Mucosa of stomach (tissue), 1 donor: ENCODE results near the gene PDE6G.

Experiments
- H3K27me3 ChIP-seq: one replicate; pipeline ENCODE4 v1.7.0; 2013; ENCODE audit warnings: mild to moderate bottlenecking, low read length; ENCODE audit not compliant: control insufficient read depth, insufficient read depth
- H3K36me3 ChIP-seq: one replicate; pipeline ENCODE4 v1.7.0; 2013; ENCODE audit warnings: low read length; ENCODE audit not compliant: control insufficient read depth, insufficient read depth
- H3K4me1 ChIP-seq: one replicate; pipeline ENCODE4 v1.7.0; 2013; ENCODE audit warnings: mild to moderate bottlenecking, low read length; ENCODE audit not compliant: control insufficient read depth, insufficient read depth
- H3K4me3 ChIP-seq: one replicate; pipeline ENCODE4 v1.7.0; 2013; ENCODE audit warnings: low read length
- H3K9ac ChIP-seq: one replicate; pipeline ENCODE4 v1.7.0; 2013; ENCODE audit warnings: mild to moderate bottlenecking, low read length, moderate library complexity
- H3K9me3 ChIP-seq: one replicate; pipeline ENCODE4 v1.7.0; 2013; ENCODE audit warnings: mild to moderate bottlenecking, low read length, moderate library complexity; ENCODE audit not compliant: control insufficient read depth
- donor health status: Pancreatic carcinoma.

The PDE6G gene

DNA sequence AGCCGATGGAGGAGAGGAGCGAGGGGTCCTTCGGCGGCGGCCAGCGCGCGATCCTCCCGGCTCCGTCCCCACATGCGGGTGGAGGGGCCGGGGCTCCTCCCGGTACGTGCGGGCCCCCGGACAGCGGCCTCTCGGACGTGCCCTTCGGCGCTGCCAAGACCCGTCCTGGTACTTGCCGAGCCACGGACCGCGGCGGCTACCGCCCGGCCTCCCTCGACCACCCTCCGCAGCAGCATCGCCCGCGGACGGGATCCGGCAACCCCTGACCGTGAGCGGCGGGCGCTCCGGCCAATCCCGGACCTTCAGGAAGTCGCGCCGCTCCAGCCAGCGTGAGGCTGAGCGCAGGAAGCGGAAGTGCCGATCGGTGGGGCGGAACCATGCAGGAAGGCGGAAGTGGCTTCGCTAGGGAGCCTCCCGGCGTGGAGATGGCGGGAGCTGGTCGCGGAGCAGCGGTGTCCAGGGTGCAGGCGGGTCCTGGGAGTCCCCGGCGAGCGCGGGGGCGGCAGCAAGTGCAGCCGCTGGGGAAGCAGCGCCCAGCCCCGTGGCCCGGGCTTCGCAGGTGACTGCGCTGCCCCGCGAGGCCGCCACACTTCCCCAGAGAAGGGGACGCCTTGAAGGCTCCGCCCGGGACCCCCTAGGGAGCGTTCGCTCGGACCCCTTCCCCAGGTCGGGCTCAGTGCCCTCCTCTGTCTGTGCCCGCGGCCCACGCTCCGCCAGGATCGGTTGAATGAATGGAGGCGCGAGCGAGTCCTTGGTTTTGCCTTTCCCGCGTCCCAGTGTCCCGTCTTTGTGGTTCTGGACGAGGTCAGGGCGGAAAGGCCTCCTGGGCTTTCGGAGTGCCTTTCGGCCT, 10.2 kb upstream of the PDE6G start, which contains the start of the genes CCDC137 and OXLD1:
TSS of gene CCDC137 (plus strand) at position 396 of the 850 bp plus-strand sequence. CDS start at position 426, 30 bp downstream.
TSS of gene OXLD1 (minus strand) at position 264 of the 850 bp plus-strand sequence. CDS start at position 236, 28 bp downstream.
- Histone ChIP-seq H3K4me3 (peak within 1 kb of the TSS; percentile 100), H3K9ac (peak within 1 kb of the TSS; percentile 96), H3K4me1 (peaks cover 19% of the 10 kb centered on the region), H3K27me3 (no peaks in the 10 kb centered on the region), H3K36me3 (peaks cover under 1% of the 10 kb centered on the region), H3K9me3 (no peaks in the 10 kb centered on the region)

DNA sequence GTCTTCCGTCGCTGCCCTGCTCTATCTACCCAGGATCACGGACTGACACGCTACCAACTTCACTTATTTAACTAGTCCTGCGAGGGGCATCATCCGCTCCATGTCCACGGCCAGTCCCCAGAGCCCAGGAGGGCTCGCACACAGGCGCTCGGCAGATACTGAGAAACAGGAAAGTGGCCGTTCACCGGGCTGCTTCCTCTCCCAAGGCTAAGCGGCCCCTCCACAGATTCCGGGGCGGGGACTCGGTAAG, 9.7 kb upstream of the PDE6G start:
- Histone ChIP-seq H3K4me3 (peak overlapping the region; percentile 100), H3K9ac (peak overlapping the region; percentile 96), H3K4me1 (peaks cover 19% of the 10 kb centered on the region), H3K27me3 (no peaks in the 10 kb centered on the region), H3K9me3 (no peaks in the 10 kb centered on the region), H3K36me3 (no peaks in the 10 kb centered on the region)

DNA sequence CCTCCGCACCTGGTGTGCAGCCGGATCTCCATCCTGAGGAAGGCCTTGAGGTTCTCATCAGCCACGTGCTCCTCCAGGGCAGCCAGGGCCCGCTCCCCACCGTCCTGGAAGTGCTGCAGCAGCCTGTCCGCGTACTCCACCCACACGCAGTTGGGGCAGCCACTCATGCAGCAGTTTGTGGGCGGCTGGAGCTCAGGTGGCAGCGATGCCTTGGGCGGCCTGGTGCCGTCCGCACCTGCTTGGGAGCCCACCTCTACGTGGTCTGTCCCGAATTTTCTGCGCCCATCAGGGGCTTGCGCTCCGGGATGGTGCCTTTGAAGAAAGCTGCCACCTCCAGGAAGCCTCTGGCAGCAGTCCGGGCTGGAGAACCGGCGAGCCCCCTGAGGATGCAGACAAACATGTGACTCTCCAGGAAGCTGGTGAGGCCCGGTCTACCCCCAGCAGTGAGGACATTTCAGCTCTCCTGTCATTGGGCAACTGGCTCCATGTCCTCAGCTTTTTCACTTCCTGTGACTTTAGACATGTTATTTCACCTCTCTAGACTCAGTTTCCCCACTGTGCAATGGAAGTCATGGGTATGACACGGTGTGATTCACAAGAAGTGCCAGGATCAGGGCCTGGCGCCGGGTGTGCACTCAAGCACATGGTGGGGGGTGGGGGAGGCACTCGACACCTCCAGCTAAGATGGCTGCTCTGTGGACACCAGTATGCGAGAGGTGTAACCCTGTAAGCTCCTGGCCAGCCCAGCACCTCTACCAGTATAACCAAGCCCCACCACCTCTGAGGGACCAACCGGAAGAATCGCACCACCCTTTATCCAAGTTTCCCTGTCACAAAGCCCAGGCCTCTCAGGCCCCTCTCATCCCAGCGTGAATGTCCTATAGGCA, 9.1 kb upstream of the PDE6G start:
- Histone ChIP-seq H3K27me3 (no peaks in the 10 kb centered on the region), H3K36me3 (no peaks in the 10 kb centered on the region), H3K4me3 (peak overlapping the region; percentile 100), H3K9me3 (no peaks in the 10 kb centered on the region), H3K4me1 (peaks cover 20% of the 10 kb centered on the region), H3K9ac (peak overlapping the region; percentile 96)

DNA sequence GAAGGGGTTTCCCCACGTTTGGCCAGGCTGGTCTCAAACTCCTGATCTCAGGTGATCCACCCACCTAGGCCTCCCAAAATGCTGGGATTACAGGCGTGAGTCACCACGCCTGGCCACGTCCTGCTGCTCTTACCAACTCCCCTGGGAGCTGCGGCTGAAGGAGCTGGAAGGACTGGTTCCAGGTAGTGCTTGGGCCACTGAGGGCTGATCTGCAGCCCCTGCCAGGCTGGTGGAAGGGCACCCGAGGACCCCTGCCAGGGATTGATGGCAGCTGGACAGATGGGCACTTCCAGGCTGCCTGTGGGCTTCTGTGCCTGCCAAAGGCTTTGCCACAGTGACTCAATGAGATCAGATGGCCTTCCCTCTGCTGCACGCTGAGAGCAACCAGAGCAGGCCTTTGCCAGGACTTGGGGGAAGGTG, 7.7 kb upstream of the PDE6G start:
- peaks cover 30% of the 10 kb centered on the region for H3K4me1 ChIP-seq
- no peak overlapping the region for H3K9ac ChIP-seq

DNA sequence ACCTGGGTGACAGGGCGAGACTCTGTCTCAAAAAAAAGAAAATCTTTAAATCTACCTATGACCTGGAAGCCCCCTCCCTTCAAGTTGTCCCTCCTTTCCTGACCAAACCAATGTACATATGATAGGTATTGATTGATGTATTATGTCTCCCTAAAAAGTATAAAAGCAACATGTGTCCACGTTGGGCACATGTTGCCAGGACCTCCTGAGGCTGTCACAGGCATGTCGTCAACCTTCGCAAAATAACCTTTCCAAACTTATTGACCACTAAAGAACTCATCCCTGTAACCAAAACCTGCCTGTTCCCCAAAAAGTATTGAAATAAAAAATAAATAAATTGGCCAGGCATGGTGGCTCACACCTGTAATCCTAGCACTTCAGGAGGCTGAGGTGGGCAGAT, 5.7 kb upstream of the PDE6G start:
- no peaks in the 10 kb centered on the region for H3K27me3 ChIP-seq
- peaks cover 28% of the 10 kb centered on the region for H3K4me1 ChIP-seq
- no peaks in the 10 kb centered on the region for H3K36me3 ChIP-seq
- H3K4me3 ChIP-seq, result no peak overlapping the region
- H3K9me3 ChIP-seq, result no peaks in the 10 kb centered on the region
- no peak overlapping the region for H3K9ac ChIP-seq

More for the DNA sequence above, 7.7 kb upstream of the PDE6G start:
- H3K9me3 ChIP-seq, result no peaks in the 10 kb centered on the region
- H3K27me3 ChIP-seq, result no peaks in the 10 kb centered on the region
- H3K4me3 ChIP-seq, result no peak overlapping the region
- no peaks in the 10 kb centered on the region for H3K36me3 ChIP-seq

DNA sequence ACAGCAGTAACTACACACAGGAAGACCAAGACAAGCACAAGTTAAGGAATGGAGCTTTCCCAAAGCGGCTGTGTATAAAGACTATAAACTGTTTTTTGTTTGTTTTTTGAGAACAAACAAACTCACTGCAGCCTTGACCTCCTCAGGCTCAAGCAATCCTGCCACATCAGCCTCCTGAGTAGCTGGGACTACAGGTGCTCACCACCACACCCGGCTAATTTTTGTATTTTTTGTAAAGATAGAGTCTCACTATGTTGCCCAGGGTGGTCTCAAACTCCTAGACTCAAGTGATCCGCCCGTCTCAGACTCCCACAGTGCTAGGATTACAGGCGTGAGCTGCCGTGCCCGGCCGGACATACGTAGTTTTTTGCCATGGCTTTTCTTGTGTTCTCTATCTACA, 4.1 kb upstream of the PDE6G start:
- H3K27me3 ChIP-seq, result no peaks in the 10 kb centered on the region
- H3K4me1 ChIP-seq, result peaks cover 22% of the 10 kb centered on the region
- H3K4me3 ChIP-seq, result no peak overlapping the region
- H3K9ac ChIP-seq, result no peak overlapping the region
- no peaks in the 10 kb centered on the region for H3K36me3 ChIP-seq
- no peaks in the 10 kb centered on the region for H3K9me3 ChIP-seq

DNA sequence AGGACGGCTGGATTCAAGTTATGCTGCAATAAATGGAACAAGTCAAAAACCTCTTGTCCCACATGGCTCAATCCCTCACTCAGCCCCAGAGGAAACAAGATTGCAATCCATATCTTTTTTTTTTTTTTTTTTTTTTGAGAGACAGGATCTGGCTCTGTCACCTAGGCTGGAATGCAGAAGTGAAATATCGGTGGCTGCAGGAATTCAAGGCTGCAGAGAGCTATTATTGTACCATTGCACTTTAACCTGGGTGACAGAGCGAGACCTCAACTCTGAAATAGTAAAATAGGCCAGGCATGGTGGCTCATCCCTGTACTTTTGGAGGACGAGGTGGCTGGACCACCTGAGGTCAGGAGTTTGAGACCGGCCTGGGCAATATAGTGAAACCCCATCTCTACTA, 2.7 kb upstream of the PDE6G start:
- Histone ChIP-seq H3K4me1 (peaks cover 15% of the 10 kb centered on the region), H3K9ac (no peak overlapping the region), H3K9me3 (no peaks in the 10 kb centered on the region), H3K4me3 (no peak overlapping the region), H3K27me3 (no peaks in the 10 kb centered on the region), H3K36me3 (no peaks in the 10 kb centered on the region)

DNA sequence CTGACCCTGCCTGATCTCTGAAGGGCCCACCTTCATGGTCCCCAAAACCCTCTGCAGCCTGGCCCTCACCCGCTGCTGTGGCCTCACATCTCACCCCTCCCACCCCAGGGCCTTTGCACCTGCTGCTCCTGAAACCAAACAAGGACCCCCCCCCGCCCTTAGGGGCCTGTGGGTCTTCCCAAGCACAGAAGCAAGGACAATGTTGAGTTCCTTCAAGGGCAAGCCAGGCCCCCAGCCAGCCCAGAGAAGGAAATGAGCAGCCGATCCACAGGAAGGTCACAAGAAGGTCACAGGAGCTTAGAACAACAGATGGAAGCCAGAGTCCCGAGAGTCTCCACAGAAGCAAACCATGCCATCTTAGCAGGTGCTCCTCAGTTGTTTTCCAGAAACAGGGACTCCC, 493 bp upstream of the PDE6G start:
- Histone ChIP-seq H3K9me3 (no peaks in the 10 kb centered on the region), H3K4me3 (no peak overlapping the region), H3K27me3 (peaks cover 4% of the 10 kb centered on the region), H3K9ac (no peak overlapping the region), H3K36me3 (no peaks in the 10 kb centered on the region), H3K4me1 (peaks cover 15% of the 10 kb centered on the region)

DNA sequence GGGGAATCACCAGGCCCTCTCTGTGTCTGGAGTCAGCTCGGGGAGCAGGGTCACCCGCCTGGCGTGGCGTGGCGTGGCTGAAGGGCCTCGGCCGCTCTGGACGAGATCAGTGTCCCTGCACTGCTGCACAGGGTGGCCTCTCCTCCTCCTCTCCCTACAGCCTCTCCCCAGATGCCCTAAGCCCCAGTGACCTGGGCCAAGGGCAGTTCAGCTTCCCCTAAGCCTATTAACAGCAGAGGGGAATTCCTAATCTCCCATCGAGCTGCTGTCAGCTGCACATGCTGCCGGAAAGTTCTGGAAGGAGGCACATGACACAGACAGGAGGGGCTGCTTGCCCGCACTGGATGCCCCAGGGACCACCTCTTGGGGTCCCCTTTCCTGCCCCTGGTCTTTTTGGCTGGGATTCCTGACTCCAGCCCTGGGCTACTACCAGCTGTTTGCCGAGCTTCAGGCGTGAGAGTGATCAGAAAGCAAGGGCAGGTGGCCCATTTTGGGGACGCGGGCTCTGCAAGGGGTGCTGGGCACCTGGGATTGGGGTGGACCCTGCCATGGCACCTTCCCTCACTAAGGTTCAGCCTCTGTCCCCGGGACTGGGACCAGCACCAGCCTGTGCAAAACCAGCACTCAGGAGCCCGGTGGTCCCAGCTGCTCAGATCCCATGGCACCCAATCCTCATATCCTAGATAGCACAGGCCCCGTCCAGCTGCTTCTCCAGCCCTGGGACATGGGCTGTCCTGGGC, 794 bp downstream of the PDE6G start:
- Histone ChIP-seq H3K4me3 (no peak overlapping the region), H3K9me3 (no peaks in the 10 kb centered on the region), H3K4me1 (peaks cover 14% of the 10 kb centered on the region), H3K9ac (no peak overlapping the region), H3K36me3 (no peaks in the 10 kb centered on the region), H3K27me3 (peaks cover 4% of the 10 kb centered on the region)

DNA sequence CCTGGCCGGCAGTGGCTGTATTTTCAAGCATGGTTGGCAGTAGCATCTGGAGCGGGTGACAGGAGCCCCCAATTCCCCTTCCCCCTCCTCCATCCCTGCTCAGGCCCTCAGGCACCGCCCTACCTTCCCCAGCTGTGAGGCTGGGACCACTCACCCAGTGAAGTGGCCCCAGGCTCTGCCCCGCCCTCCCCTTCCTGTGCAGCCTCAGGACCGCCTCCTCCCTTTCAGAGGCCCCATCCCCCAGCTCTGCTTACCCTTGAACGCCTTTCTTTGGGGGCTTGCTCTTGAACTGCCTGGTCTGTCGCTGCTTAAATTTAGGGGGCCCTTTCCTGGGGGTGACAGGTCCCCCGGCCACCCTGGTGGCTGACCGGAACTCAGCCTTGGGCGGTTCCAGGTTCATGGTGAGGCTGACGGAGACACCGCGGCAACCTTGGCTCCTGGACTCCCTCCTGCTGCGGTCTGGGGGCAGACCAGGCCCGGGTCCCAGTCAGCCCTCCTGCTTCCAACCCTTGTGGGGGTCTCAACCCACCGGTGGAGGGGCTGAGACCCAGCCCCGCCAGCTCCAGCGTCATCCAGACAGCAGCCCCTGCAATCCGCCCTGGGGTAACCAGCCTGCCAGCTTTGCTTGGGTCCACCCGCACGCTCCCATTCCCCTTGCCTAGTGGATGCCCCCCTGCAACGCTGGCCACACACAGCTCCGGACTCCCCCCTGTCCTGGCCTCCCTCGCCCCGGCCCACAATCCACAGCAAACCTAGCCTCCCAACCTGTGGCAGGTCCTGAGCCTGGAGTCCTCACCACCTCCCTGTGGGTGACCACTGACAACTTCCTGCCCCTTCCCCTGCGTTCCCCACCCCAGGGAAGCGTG, 3.2 kb downstream of the PDE6G start:
- Histone ChIP-seq H3K9me3 (no peaks in the 10 kb centered on the region), H3K9ac (no peak overlapping the region), H3K36me3 (no peaks in the 10 kb centered on the region), H3K27me3 (peaks cover 18% of the 10 kb centered on the region), H3K4me3 (no peak overlapping the region), H3K4me1 (no peaks in the 10 kb centered on the region)

DNA sequence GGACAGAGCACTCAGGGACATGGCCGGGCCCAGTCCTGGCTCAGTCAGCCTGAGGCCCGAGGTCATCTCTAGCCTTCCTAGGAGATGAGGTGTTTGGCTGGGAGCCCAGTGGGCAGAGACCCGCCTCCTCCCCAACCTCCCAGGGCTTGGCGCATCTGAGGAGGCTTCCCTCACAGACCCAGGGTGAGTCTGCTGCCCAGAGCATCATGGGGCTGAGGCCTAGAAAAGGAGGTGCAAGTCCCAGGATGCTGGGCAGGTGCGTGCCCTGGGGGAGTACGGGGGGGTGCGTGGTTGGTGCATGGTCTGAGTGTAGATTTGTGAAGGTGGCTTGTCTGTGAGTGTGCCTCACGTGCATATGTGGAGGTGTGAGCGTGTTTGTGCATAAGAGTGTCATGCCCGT, 4.7 kb downstream of the PDE6G start:
- H3K4me3 ChIP-seq, result no peak overlapping the region
- no peaks in the 10 kb centered on the region for H3K9me3 ChIP-seq
- H3K27me3 ChIP-seq, result peaks cover 32% of the 10 kb centered on the region
- H3K4me1 ChIP-seq, result no peaks in the 10 kb centered on the region
- no peak overlapping the region for H3K9ac ChIP-seq
- H3K36me3 ChIP-seq, result no peaks in the 10 kb centered on the region
